DND-41 (cell line): ENCODE results near the gene FRAT1.

Experiments
- CTCF ChIP-seq: IDR thresholded peaks from 2 replicates; pipeline ENCODE4 v1.5.1; 2012; ENCODE audit warnings: borderline replicate concordance, low read length, moderate library complexity, mild to moderate bottlenecking; ENCODE audit not compliant: poor library complexity, severe bottlenecking; ENCODE audit errors: extremely low read depth
- EZH2 ChIP-seq: IDR thresholded peaks from 3 replicates; pipeline ENCODE4 v1.6.1; 2012; ENCODE audit warnings: borderline replicate concordance, low read depth, mild to moderate bottlenecking, moderate library complexity, low read length, inconsistent platforms; ENCODE audit not compliant: severe bottlenecking

- TF ChIP-seq CTCF, result no peak
- no peak for TF ChIP-seq EZH2
Observed at GRCh38 chr10:97358781-97359180, 39.7 kb downstream of the FRAT1 start.
